Nephron progenitor cell (in vitro differentiated cells): Measurements from ENCODE around the gene TRPC3.

Experiments
- DNase-seq: peaks from one replicate; pipeline ENCODE4 v3.0.0; 2021
- H3K27ac Mint-ChIP-seq: 2 replicates; pipeline ENCODE4 v1.8.0; 2021; ENCODE audit warnings: mild to moderate bottlenecking, moderate library complexity, mixed read lengths
- H3K27me3 Mint-ChIP-seq: 2 replicates; pipeline ENCODE4 v1.8.0; 2021; ENCODE audit warnings: mild to moderate bottlenecking, low read depth, mixed read lengths; ENCODE audit not compliant: poor library complexity
- H3K36me3 Mint-ChIP-seq: 2 replicates; pipeline ENCODE4 v1.8.0; 2021; ENCODE audit warnings: low read depth, mixed read lengths
- H3K4me1 Mint-ChIP-seq: 2 replicates; pipeline ENCODE4 v1.8.0; 2021; ENCODE audit warnings: mixed read lengths
- H3K4me3 Mint-ChIP-seq: 2 replicates; pipeline ENCODE4 v1.8.0; 2021; ENCODE audit warnings: mild to moderate bottlenecking, moderate library complexity, mixed read lengths
- H3K9me3 Mint-ChIP-seq: 2 replicates; pipeline ENCODE4 v1.8.0; 2021; ENCODE audit warnings: mild to moderate bottlenecking, moderate library complexity, mixed read lengths
- CTCF ChIP-seq: fragments of 200-600 bp; sonication (generic); IDR thresholded peaks from 2 replicates; pipeline ENCODE4 v1.5.0; 2021; ENCODE audit warnings: antibody characterized with exemption

The TRPC3 gene

GRCh38 chr4:121953860-121954259, 2.0 kb upstream of the TRPC3 start:
- no peak overlapping the region for H3K4me3 Mint-ChIP-seq
- H3K4me1 Mint-ChIP-seq: peaks cover 21% of the 10 kb centered on the region
- H3K36me3 Mint-ChIP-seq: no peaks in the 10 kb centered on the region
- no peak for DNase-seq
- no peak overlapping the region for H3K27ac Mint-ChIP-seq
- TF ChIP-seq CTCF: no peak
- peaks cover 33% of the 10 kb centered on the region for H3K27me3 Mint-ChIP-seq
- H3K9me3 Mint-ChIP-seq: no peaks in the 10 kb centered on the region

DNA sequence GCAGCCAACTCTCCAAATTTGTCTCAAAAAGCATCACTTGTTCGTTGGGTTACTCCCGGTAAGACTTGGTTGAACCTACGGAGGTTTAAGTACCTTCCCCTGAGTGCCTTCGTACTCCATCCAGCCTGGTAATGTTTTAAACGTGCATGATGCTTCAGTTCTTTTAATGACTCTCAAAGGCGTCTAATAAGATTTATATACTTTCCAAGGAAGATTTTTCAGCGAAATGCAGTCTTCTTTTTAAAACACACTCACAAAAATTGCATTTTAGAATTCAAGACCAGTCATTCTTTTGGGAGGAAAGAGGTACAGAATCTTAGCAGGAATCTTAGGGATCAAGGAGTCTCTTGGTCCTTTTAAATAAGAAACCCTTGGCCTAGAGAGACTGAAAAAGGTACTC, 430 bp upstream of the TRPC3 start:
- Mint-ChIP-seq H3K9me3 (no peaks in the 10 kb centered on the region), H3K27ac (no peak overlapping the region), H3K27me3 (peaks cover 42% of the 10 kb centered on the region), H3K36me3 (no peaks in the 10 kb centered on the region), H3K4me3 (peak overlapping the region; percentile 79), H3K4me1 (peaks cover 21% of the 10 kb centered on the region)
- TF ChIP-seq CTCF: no peak
- no peak for DNase-seq

GRCh38 chr4:121950680-121951520, 960 bp downstream of the TRPC3 start:
- Mint-ChIP-seq H3K27me3 (peaks cover 44% of the 10 kb centered on the region), H3K9me3 (no peaks in the 10 kb centered on the region), H3K4me1 (peaks cover 21% of the 10 kb centered on the region), H3K36me3 (no peaks in the 10 kb centered on the region), H3K4me3 (peak overlapping the region; percentile 92), H3K27ac (peak overlapping the region; percentile 23)
- DNase-seq: peak; percentile 41
- no peak for TF ChIP-seq CTCF

DNA sequence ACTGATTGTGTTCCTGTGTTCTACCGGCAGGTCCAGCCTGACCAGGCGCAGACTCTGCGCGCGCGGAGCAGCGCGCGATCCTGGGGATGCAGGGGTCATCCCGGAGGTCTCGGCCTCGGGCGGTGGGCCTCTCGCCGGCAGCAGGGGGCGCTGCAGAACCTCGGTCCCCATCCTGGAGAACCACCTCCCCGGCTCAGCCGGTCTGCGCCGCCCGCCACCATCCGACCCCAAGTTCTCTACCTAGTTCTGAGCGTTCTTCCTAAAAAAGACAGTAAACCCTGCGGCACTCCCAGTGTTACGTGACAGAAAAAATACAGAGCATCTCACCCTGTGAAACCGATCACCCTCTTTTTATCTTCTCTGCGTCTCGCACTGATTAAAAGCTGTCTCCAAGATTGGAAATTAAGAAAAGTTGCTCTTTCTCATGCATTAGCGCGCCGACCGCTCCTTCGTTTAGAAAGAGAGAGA, 1.6 kb downstream of the TRPC3 start:
- peaks cover 21% of the 10 kb centered on the region for H3K4me1 Mint-ChIP-seq

GRCh38 chr4:121946644-121947043, 5.2 kb downstream of the TRPC3 start:
- Mint-ChIP-seq H3K4me3 (no peak overlapping the region), H3K4me1 (peaks cover 10% of the 10 kb centered on the region), H3K27me3 (peaks cover 32% of the 10 kb centered on the region), H3K27ac (no peak overlapping the region), H3K36me3 (no peaks in the 10 kb centered on the region), H3K9me3 (no peaks in the 10 kb centered on the region)
- no peak for TF ChIP-seq CTCF
- DNase-seq: no peak

More for the DNA sequence above, 1.6 kb downstream of the TRPC3 start:
- Mint-ChIP-seq H3K36me3 (no peaks in the 10 kb centered on the region), H3K4me3 (peak overlapping the region; percentile 92), H3K9me3 (no peaks in the 10 kb centered on the region), H3K27me3 (peaks cover 44% of the 10 kb centered on the region), H3K27ac (peak overlapping the region; percentile 23)
- peak; percentile 98 for DNase-seq
- peak; percentile 92 for TF ChIP-seq CTCF

DNA sequence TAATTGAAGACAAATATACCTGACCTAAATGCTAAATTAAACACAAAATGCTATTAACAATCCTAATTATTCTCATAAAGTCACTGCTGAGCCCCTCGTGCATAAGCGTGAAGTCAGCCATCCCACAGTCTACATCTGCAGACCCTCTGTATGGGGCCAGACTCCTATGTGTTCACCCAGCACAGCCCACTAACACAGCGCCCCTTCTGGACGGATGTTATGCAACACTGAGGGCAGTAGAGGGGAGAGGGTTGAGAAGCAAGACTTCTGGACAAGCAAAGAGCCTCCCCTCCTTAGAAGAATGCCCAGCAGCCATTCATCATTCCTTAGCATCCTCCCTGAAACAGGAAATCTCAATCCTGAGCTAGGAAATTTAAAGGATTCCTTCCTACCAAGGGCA, 7.9 kb downstream of the TRPC3 start:
- peaks cover 15% of the 10 kb centered on the region for H3K27me3 Mint-ChIP-seq
- no peak overlapping the region for H3K27ac Mint-ChIP-seq
- peaks cover 19% of the 10 kb centered on the region for H3K4me1 Mint-ChIP-seq
- H3K36me3 Mint-ChIP-seq: no peaks in the 10 kb centered on the region
- H3K9me3 Mint-ChIP-seq: no peaks in the 10 kb centered on the region
- peak; percentile 43 for TF ChIP-seq CTCF
- peak; percentile 49 for DNase-seq
- H3K4me3 Mint-ChIP-seq: no peak overlapping the region
